ENCODE data around the gene PRDM5.

GRCh38 chr4:120688791-120689190, 233.7 kb downstream of the PRDM5 start:
- TF ChIP-seq CTCF (IDR thresholded peaks at IDR 0.05) (no peak), POLR2A (IDR thresholded peaks at IDR 0.05) (no peak)
